H9 (cell line): Measurements from ENCODE around the gene ROR1. TPM values are rescaled to one million over a fixed set of nuclear protein-coding genes. Genes with fewer than 3 reads are reported as not detected.

Experiments
- DNase-seq: peaks from one replicate; pipeline ENCODE4 v3.0.0-alpha.2; 2017
- H2AFZ ChIP-seq: one replicate; pipeline ENCODE4 v1.6.1; 2013; ENCODE audit warnings: mild to moderate bottlenecking, low read length, control low read depth, moderate library complexity
- H2AK5ac ChIP-seq: 2 replicates; pipeline ENCODE4 v1.6.1; 2013; ENCODE audit warnings: low read length, control low read depth, mixed read lengths; ENCODE audit not compliant: insufficient read length
- H2BK120ac ChIP-seq: one replicate; pipeline ENCODE4 v1.6.1; 2013; ENCODE audit warnings: low read depth, mild to moderate bottlenecking, low read length, control low read depth, inconsistent platforms; ENCODE audit not compliant: poor library complexity, severe bottlenecking
- H2BK12ac ChIP-seq: 2 replicates; pipeline ENCODE4 v1.6.1; 2013; ENCODE audit warnings: low read length, control low read depth, mixed read lengths, low read depth; ENCODE audit not compliant: insufficient read length
- H2BK15ac ChIP-seq: 2 replicates; pipeline ENCODE4 v1.6.1; 2013; ENCODE audit warnings: low read depth, low read length, control low read depth
- H2BK20ac ChIP-seq: one replicate; pipeline ENCODE4 v1.6.1; 2013; ENCODE audit warnings: low read depth, mild to moderate bottlenecking, low read length, control low read depth, inconsistent platforms; ENCODE audit not compliant: poor library complexity, severe bottlenecking
- H2BK5ac ChIP-seq: 2 replicates; pipeline ENCODE4 v1.6.1; 2013; ENCODE audit warnings: low read length, control low read depth, mixed read lengths; ENCODE audit not compliant: insufficient read length
- H3K14ac ChIP-seq: 2 replicates; pipeline ENCODE4 v1.6.1; 2013; ENCODE audit warnings: low read length, control low read depth; ENCODE audit not compliant: insufficient read depth
- H3K18ac ChIP-seq: 2 replicates; pipeline ENCODE4 v1.6.1; 2013; ENCODE audit warnings: low read depth, mild to moderate bottlenecking, mixed read lengths, low read length, control low read depth; ENCODE audit not compliant: insufficient read length
- H3K23ac ChIP-seq: 2 replicates; pipeline ENCODE4 v1.6.1; 2013; ENCODE audit warnings: low read length, control low read depth, mixed read lengths, low read depth; ENCODE audit not compliant: insufficient read length
- H3K23me2 ChIP-seq: 2 replicates; pipeline ENCODE4 v1.6.1; 2013; ENCODE audit warnings: low read depth, mild to moderate bottlenecking, mixed read lengths, low read length, control low read depth; ENCODE audit not compliant: insufficient read length, poor library complexity, severe bottlenecking
- H3K27ac ChIP-seq: 2 replicates; pipeline ENCODE4 v1.5.1; 2013; ENCODE audit warnings: low read length, control low read depth, mixed read lengths, low read depth; ENCODE audit not compliant: insufficient read length
- H3K27me3 ChIP-seq: 2 replicates; pipeline ENCODE4 v1.6.1; 2013; ENCODE audit warnings: low read length, control low read depth, inconsistent platforms; ENCODE audit not compliant: insufficient read depth
- H3K4ac ChIP-seq: 2 replicates; pipeline ENCODE4 v1.6.1; 2013; ENCODE audit warnings: low read depth, mild to moderate bottlenecking, control low read depth, inconsistent platforms, low read length, moderate library complexity
- H3K4me1 ChIP-seq: 2 replicates; pipeline ENCODE4 v1.6.1; 2013; ENCODE audit warnings: low read length, control low read depth, inconsistent platforms; ENCODE audit not compliant: insufficient read depth
- H3K4me2 ChIP-seq: 2 replicates; pipeline ENCODE4 v1.6.1; 2013; ENCODE audit warnings: low read length, control low read depth, mixed read lengths; ENCODE audit not compliant: insufficient read length, insufficient read depth
- H3K56ac ChIP-seq: 2 replicates; pipeline ENCODE4 v1.6.1; 2013; ENCODE audit warnings: low read depth, mild to moderate bottlenecking, mixed read lengths, low read length, control low read depth; ENCODE audit not compliant: insufficient read length
- H3K79me1 ChIP-seq: 2 replicates; pipeline ENCODE4 v1.6.1; 2013; ENCODE audit warnings: low read depth, mild to moderate bottlenecking, moderate library complexity, low read length, control low read depth, inconsistent platforms; ENCODE audit not compliant: insufficient read depth, poor library complexity, severe bottlenecking
- H3K79me2 ChIP-seq: 2 replicates; pipeline ENCODE4 v1.6.1; 2013; ENCODE audit warnings: low read length, control low read depth, inconsistent platforms; ENCODE audit not compliant: insufficient read depth
- H3K9ac ChIP-seq: 2 replicates; pipeline ENCODE4 v1.6.1; 2013; ENCODE audit warnings: low read length, control low read depth, mixed read lengths; ENCODE audit not compliant: insufficient read length; ENCODE audit errors: extremely low read depth
- H3K9me3 ChIP-seq: one replicate; pipeline ENCODE4 v1.6.1; 2013; ENCODE audit warnings: low read depth, low read length, inconsistent platforms; ENCODE audit not compliant: control insufficient read depth
- H3T11ph ChIP-seq: one replicate; pipeline ENCODE4 v1.6.1; 2013; ENCODE audit warnings: mild to moderate bottlenecking, low read length, control low read depth, inconsistent platforms
- H4K20me1 ChIP-seq: one replicate; pipeline ENCODE4 v1.6.1; 2013; ENCODE audit not compliant: control insufficient read depth, insufficient read length, insufficient read depth
- H4K5ac ChIP-seq: 2 replicates; pipeline ENCODE4 v1.6.1; 2013; ENCODE audit warnings: low read depth, mild to moderate bottlenecking, mixed read lengths, low read length, control low read depth; ENCODE audit not compliant: insufficient read length
- H4K8ac ChIP-seq: replicated peaks from 2 replicates; pipeline ENCODE4 v1.6.1; 2013; ENCODE audit warnings: low read length, control low read depth, mixed read lengths, low read depth; ENCODE audit not compliant: insufficient read length
- H4K91ac ChIP-seq: 2 replicates; pipeline ENCODE4 v1.6.1; 2013; ENCODE audit warnings: low read depth, mild to moderate bottlenecking, moderate library complexity, mixed read lengths, low read length, control low read depth; ENCODE audit not compliant: insufficient read length
- H3K27ac Mint-ChIP-seq, 3 experiments: 2 replicates in 2 of 3; 3 replicates in 1 of 3; pipeline ENCODE4 v1.8.0; 2020 to 2021; ENCODE audit warnings: mixed read lengths in 3 of 3, mild to moderate bottlenecking in 1 of 3, moderate library complexity in 1 of 3
- H3K27me3 Mint-ChIP-seq: 2 replicates; pipeline ENCODE4 v1.8.0; 2021; ENCODE audit warnings: low read depth, mild to moderate bottlenecking, moderate library complexity, mixed read lengths
- H3K36me3 Mint-ChIP-seq, 3 experiments: 2 replicates in 2 of 3; 3 replicates in 1 of 3; pipeline ENCODE4 v1.8.0; 2020 to 2021; ENCODE audit warnings: low read depth in 3 of 3, mixed read lengths in 3 of 3; ENCODE audit not compliant: insufficient read depth in 1 of 3
- H3K4me1 Mint-ChIP-seq, 2 experiments: 2 replicates each; pipeline ENCODE4 v1.8.0; 2020; ENCODE audit warnings: mixed read lengths in 2 of 2
- H3K4me3 Mint-ChIP-seq, 2 experiments: 2 replicates in 1 of 2; 3 replicates in 1 of 2; pipeline ENCODE4 v1.8.0; 2020 to 2021; ENCODE audit warnings: mild to moderate bottlenecking in 2 of 2, mixed read lengths in 2 of 2, moderate library complexity in 1 of 2
- H3K9me3 Mint-ChIP-seq, 2 experiments: 2 replicates in 1 of 2; 3 replicates in 1 of 2; pipeline ENCODE4 v1.8.0; 2020; ENCODE audit warnings: mild to moderate bottlenecking in 2 of 2, mixed read lengths in 2 of 2, moderate library complexity in 1 of 2
- WGBS: extraction: QIAGEN DNeasy Blood & Tissue Kit; methylation state at CpG from one replicate; pipeline ENCODE4 v1.1.7; 2013; ENCODE audit warnings: missing lambda C conversion rate, low lambda C conversion rate, mixed read lengths; ENCODE audit not compliant: insufficient read length; ENCODE audit errors: extremely low coverage; 5-methylcytosine and 5-hydroxymethylcytosine counted together
- total RNA-seq: library from RNA; stranded (reverse); gene quantifications from 2 replicates; pipeline ENCODE4 v1.2.1, GENCODE V29; 2021
- TF ChIP-seq, protein P1 (sequence below): fragments of 200-600 bp; sonication (generic); conservative IDR thresholded peaks from 3 replicates; pipeline ENCODE4 v1.8.0; 2021; ENCODE audit warnings: antibody characterized with exemption, mild to moderate bottlenecking

Gene ROR1
- total RNA-seq, 1 experiment from 2014 or later = 75.9 TPM

DNA sequence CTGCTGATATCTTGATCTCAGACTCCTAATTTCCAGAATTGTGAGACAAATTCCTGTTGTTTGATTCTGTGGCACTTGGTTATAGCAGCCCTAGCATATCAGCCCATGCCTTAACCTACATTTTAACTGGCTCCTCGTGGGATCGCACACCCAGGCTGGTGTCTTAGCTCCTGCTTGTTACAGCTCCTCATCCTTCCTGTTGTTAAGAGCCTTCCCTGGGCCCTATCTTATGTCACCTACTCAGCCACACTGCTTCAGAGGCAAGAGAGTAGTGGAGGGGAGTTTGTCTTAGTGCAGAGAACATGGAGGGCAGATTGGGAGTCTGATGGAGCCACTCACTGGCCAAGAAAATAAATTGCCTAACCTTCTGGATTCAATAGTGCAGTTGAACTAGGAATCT, 131.0 kb downstream of the ROR1 start:
- H2BK12ac ChIP-seq = no peak overlapping the region
- no peak overlapping the region for H2BK120ac ChIP-seq
- H3K27ac ChIP-seq = no peak overlapping the region
- H3K56ac ChIP-seq = no peak overlapping the region
- no peak overlapping the region for H2AFZ ChIP-seq
- no peak overlapping the region for H4K8ac ChIP-seq
- H3K9me3 ChIP-seq = no peaks in the 10 kb centered on the region
- no peak overlapping the region for H3K9ac ChIP-seq
- H2BK5ac ChIP-seq = no peak overlapping the region
- Mint-ChIP-seq H3K27ac (peak overlapping the region in 2 of 3 experiments; percentile 9 to 48; a peak in 2 of 7 replicates), H3K4me3 (no peak overlapping the region; a peak in 1 of 5 replicates), H3K9me3 (no peaks in the 10 kb centered on the region), H3K36me3 (no peaks in the 10 kb centered on the region), H3K27me3 (no peaks in the 10 kb centered on the region), H3K4me1 (peaks cover 64 to 72% of the 10 kb centered on the region in 2 experiments)
- H4K5ac ChIP-seq = no peak overlapping the region
- H3K18ac ChIP-seq = no peak overlapping the region
- no peak overlapping the region for H3K14ac ChIP-seq
- no peak overlapping the region for H3K23ac ChIP-seq
- peaks cover 6% of the 10 kb centered on the region; the same call in 1 of the 2 replicates for H3K79me2 ChIP-seq
- no peaks in the 10 kb centered on the region for H3K23me2 ChIP-seq
- H3K4ac ChIP-seq = no peak overlapping the region
- H2AK5ac ChIP-seq = no peak overlapping the region
- no CpG with 5 or more reads among the region's 2 CpGs for WGBS
- TF ChIP-seq, protein P1, sequence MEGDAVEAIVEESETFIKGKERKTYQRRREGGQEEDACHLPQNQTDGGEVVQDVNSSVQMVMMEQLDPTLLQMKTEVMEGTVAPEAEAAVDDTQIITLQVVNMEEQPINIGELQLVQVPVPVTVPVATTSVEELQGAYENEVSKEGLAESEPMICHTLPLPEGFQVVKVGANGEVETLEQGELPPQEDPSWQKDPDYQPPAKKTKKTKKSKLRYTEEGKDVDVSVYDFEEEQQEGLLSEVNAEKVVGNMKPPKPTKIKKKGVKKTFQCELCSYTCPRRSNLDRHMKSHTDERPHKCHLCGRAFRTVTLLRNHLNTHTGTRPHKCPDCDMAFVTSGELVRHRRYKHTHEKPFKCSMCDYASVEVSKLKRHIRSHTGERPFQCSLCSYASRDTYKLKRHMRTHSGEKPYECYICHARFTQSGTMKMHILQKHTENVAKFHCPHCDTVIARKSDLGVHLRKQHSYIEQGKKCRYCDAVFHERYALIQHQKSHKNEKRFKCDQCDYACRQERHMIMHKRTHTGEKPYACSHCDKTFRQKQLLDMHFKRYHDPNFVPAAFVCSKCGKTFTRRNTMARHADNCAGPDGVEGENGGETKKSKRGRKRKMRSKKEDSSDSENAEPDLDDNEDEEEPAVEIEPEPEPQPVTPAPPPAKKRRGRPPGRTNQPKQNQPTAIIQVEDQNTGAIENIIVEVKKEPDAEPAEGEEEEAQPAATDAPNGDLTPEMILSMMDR = no peak
- H3K27me3 ChIP-seq = no peaks in the 10 kb centered on the region
- H4K20me1 ChIP-seq = no peaks in the 10 kb centered on the region
- H2BK15ac ChIP-seq = no peak overlapping the region
- peaks cover 36% of the 10 kb centered on the region; the same call in 1 of the 2 replicates for H3K4me1 ChIP-seq
- H4K91ac ChIP-seq = no peak overlapping the region
- H2BK20ac ChIP-seq = no peak overlapping the region
- no peak overlapping the region for H3K4me2 ChIP-seq
- no peaks in the 10 kb centered on the region for H3K79me1 ChIP-seq
- no peak overlapping the region for H3T11ph ChIP-seq
- DNase-seq = no peak
